ENCODE data around the gene KICS2.
"Not testable (repeated sequence)": the region's sequence is repeated elsewhere in the genome, so short reads cannot be mapped to it uniquely, and the experiment has no call there.

The KICS2 gene

DNA sequence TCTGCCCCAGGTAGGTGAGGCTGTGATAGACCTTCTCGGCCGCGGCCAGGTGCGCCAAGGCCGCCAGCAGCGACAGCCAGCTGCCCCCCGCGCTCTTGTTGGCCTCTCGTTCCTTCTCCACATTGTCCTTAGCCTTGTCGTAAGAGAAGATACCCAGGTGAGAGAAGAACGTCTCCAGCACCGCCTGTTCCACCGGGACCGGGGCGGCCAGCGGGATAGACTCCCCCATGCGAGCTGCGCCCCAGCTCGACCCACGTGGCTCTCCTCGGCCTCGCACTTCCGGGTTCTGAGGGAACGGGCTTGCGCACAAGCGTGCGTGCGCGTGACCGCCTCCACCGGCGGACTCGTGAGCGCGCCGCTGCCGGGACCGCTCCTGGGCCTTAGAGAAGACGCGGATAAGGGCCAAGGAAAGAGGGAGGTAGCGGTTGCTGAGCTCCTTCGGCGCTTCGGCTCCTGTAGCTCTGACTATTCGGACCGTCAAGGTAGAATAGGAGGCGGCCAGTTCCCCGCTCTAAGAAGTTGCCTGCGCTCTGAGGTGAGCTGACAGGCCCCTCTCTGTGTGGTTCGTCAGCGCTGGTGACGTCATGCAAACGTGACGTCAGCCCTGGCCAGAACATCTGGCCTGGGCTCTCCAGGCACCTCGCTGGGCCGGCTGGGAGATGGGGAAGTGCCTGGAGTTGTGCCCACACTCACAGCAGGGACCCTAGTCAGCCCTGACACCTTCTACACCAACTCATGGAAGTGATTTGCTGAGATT, at the start of gene KICS2:
TSS of gene KICS2 (minus strand) at position 288 of the 757 bp plus-strand sequence. CDS start at position 229, 59 bp downstream.
- DNase-seq (ENCODE audit: low spot score) = peak; percentile 91

DNA sequence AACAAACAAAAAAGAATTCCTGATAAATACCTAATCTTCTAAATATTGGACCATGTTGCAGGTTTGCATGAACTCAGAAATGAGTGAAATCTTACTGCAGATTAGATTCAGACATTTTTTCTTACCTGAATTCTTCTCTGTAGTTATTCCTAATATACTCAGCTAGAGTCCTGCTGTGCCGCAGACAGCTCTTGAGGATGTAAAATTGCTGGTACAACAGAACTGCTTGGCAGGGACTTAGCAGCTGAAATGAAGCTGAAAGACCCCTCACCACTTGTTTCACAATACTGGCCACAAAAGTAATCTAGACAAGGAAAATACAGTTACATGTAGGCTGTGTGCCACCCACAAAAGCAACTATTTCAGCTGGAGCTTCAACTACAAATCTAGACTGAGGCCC, 48.3 kb upstream of the KICS2 start:
- no peak for DNase-seq (ENCODE audit: low spot score)

DNA sequence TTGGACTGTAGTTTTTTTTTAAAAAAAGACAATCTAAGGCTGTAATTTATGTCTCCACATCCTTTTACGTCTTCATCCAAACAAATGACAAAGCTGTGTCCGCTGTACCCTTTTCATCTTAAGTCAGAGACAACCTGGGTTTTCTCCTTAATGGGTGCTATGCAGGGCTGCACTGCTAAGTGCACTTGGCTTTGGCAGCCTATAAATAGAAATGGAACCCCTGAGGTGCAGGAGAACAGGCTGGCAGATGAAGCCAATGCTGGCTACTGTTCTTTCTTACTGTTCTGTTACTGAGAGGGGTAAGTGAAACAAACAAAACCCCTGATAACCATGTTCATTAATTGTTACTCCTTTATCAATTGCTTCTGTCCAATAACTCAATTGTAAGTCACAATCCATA, 47.1 kb upstream of the KICS2 start:
- DNase-seq (ENCODE audit: low spot score) = no peak

DNA sequence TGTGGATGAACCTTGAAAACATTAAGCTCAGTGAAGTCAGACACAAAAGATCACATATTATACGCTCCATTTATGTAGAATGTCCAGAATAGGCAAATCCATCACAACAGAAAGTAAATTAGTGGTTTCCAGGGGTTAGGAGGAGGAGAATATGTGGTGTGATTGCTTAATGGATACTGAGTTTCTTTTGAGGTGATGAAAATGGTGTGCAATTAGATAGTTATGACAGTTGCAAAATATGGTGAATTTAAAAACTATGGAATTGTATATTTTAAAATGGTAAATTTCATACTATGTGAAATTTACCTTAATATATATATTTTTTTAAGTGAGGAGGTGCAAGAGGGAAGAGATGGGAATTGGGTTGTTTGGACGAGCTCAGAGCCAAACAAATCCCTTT, 46.3 kb upstream of the KICS2 start:
- DNase-seq (ENCODE audit: low spot score) = no peak

DNA sequence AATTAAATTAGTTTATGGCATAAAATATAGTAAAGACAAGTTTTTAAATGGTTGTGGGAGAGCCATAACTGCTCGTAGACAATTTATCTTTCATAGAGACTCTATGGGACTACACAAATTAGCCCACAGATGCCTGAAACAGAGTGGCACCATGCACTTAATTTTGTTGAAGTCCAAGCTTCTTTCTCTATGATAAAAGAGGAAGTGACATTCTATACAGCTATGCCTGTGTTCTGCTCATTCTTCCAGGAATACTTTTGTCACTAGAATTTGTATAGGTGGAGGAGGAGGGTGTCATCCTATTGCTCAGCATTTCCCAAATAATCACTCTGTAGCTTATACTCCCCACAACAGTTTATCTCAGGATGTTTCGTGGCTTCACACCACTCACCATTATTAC, 43.7 kb upstream of the KICS2 start:
- no peak for DNase-seq (ENCODE audit: low spot score)

DNA sequence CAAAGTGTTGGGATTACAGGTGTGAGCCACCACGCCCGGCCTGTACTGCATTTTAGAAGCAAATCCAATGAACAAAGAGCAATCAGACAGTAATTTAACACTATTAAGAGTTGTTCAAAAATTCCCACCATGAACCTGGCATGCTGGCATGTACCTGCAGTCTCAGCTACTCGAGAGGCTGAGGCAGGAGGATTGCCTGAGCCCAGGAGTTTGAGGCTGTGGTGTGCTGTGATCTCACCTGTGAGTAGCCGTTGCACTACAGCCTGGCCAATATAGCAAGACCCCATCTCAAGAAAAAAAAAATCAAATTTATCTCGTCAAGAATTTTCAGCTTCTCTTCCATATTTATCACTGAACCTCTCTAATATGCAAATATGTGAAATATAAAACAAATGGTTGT, 39.7 kb upstream of the KICS2 start:
- no peak for DNase-seq (ENCODE audit: low spot score)

DNA sequence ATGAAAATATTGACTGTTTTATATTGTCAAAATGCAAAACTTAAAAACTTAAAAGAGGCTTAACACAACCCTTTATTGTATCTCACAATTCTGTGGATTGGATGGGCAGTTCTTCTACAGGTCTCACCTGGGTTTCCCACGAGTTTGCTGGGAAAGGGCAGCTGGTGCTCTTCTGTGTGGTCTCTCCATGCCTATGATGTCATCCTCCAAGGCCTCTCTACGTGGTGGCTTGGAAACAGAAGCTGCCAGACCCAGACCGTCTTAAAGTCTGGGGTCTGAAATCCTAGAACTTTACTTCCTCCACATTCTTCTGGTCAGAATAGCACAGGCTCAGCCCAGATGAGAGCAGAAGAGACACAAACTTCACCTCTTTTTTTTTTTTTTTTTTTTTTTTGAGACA, 36.5 kb upstream of the KICS2 start:
- no peak for DNase-seq (ENCODE audit: low spot score)

DNA sequence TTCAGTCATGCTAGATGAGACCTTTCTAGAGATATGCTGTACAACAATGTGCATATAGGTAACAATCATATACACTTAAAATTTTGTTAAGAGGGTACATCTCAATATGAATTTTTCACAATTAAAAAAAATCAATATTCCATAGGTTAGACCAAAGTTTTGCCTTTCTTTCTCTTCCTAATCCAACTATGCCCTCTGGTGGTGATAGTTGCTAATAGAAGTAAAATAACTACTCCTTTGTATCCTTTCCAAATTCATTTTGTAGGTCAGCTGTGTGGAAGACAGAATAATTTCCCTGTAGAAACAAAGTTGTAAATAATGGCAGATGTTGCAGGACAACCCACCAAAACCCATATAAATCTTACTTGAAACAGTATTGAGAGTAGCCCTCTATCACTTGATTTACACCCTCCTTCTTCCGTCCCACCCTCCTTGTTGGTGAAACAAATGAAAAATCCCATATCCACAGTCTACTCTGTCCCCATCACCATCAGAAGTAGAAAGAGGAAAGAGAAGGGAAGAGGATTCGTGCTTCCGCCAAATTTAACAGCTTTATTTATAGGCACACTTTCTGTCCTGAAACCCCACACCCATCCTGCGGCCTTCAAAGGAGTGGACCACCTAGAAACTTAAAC, 34.2 kb upstream of the KICS2 start:
- peak; percentile 58 for DNase-seq (ENCODE audit: low spot score)

DNA sequence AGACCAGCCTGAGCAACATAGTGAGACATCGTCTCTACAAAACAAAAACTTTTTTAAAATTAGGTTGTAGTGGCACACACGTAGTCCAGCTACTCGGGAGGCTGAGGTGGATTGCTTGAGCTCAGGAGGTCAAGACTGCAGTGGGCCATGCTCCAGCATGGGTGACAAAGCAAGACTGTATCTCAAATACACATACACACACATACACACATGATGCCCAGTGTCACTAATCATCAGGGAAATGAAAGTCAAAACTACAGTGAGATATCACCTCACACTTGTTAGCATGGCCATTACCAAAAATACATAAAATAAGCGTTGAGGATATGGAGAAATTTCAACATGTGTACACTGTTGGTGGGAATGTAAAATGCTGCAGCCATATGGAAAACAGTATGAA, 33.2 kb upstream of the KICS2 start:
- DNase-seq (ENCODE audit: low spot score) = no peak

DNA sequence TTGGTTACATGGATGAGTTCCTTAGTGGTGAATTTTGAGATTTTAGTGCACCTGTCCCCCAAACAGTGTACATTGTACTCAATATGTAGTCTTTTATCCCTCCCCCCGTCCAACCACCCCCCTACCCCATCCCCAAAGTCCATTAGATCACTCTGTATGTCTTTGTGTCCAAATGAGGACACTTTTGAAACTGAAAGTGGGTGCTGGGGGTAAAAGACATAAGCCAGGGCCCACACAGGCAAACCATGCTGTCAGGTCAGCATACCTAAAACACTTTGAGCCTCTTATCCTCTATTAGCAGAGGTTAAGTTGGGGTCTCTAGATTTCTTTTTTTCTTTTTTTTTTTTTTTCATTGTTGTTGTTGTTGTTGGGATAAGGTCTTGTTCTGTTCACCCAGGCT, 31.3 kb upstream of the KICS2 start:
- DNase-seq (ENCODE audit: low spot score) = no peak

DNA sequence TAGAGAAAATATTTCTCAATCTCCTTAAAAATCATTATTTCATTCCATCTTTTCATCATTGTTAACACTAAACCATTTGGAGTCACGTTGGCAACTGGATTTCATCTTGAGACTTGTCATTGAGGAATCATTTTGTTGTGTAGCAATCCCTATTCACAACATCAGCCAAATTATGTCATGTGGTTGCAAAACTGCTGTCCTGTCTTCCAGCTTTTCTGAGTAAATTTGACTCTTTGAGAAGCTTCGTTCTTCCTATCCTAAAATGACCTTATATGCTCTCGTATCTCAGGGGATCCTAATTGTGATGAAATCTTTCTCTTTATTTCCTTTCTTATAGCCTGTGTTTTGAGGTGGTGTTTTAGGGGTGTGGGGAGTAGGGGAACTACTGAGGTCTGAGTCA, 30.6 kb upstream of the KICS2 start:
- no peak for DNase-seq (ENCODE audit: low spot score)

DNA sequence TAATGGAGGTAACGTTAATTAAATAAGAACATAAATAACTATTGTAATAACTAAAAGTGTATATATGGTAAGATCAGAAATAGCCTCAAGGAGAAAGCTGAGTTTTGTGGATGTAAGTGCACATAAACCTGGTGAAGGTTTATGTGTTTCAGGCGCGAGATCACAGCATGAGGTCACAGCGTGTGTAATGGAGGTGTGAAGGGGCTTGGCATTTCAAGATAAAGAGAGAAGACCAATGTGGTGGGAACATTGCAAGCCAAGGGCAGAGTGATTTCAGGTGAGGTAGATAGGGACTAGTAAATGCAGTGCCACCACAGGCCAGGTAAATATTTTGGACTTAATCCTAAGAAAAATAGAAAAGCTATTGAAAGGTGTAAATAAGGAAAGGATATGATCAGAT, 21.7 kb upstream of the KICS2 start:
- no peak for DNase-seq (ENCODE audit: low spot score)

DNA sequence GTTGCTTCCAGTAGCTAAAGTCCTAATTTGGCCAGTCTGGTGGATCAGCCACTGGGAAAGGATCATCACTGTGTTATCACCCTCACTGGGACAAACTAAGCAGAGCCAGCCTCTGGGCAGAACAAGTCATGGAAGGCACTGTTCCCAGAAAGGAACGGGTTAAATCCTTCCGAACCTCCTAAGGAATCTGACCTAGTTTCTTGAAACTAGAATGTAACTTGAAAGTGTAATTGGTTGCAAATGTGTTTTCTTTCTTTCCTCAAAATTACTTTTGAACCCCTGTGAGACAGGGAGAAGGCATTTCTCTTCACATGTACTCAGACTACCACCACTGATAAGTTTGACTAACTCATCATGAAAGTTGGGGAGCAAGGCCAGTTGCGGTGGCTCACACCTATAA, 18.7 kb upstream of the KICS2 start:
- no peak for DNase-seq (ENCODE audit: low spot score)

DNA sequence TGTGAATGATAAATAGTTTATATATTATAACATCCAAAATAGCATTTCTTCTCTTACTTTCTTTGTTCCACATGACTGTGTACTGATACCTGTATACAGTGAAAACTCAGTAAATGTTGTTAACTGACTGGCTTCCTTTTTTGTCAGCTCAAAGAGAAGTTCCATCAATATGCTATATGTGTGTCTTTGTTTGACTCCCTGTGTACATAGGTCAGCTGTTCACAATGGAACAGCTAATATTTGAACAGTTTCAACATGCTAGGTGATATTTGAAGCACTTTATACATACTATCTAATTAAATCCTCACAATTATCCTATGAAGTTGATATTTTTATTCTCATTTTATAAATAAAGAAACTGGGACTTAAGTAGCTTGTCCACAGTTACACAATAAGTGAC, 15.3 kb upstream of the KICS2 start:
- no peak for DNase-seq (ENCODE audit: low spot score)

DNA sequence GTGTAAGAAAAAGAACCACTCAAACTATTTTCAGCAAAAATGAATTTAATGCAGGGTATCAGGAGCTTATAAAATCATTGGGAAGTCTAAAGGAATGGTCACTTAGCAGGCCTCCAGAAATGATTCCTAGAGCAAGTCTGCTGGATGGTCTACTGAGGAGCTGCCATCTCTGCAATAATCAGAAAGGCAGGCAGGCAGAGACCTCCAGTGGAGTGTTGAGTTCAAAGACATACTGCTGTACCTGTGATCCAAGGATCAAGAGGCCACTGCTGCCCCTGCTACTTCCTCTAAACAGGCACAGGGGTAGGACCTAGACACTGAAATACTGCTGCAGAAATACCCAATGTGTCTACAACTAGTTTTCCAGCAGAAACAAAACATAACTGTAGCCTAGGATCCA, 14.5 kb upstream of the KICS2 start:
- DNase-seq (ENCODE audit: low spot score) = no peak

DNA sequence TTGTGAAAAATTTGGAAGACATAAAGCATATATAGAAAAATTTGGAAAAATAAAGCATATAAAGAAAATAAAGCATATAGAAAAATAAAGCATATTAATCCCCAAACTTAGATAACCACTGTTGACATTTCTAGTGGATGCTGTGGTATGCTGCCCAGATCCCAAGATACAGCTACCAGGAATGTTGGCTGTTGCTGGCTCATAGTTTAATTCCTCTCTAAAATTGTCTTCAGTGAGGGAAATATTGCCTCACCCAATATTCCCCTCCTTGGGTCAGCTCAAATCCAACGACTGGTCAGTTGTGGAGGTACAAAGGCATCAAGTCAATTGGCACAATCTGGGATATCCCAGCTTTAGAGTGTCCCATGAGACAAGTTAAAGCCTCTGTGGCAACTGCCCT, 10.1 kb upstream of the KICS2 start:
- DNase-seq (ENCODE audit: low spot score) = no peak

DNA sequence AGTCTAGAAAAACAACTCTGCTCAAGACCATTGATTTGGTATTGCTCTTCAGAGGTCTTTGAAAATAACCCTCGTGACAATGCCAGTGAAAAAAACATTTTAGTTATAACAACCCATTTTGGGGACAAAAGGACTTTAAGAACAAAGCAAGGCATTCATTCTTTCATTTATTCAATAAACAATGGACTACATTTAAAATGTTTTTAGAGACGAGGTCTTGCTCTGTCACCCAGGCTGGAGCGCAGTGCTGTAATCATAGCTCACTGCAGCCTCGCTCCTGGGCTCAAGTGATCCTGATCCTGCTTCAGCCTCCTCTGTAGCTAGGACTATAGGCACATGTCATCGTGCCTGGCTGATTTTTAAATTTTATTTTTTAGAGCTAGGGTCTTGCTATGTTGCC, 7.7 kb upstream of the KICS2 start:
- no peak for DNase-seq (ENCODE audit: low spot score)

DNA sequence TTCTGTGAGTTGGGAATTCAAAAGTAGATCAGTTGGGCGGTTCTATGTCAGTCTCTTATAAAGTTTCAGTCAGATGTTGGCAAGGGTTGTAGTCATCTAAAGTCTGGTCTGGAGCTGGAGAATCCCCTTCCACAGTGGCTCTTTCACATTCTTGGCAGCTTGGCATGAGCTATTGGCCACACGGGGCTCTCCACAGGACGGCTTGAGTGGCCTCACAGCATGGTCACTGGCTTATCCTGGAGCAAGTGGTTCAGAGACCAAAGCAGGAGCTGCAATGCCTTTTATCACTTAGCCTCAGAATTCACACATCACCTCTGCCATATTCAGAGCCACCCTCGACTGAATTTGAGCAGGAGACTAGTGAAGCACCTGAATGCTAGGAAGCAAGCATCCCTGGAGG, 7.1 kb upstream of the KICS2 start:
- no peak for DNase-seq (ENCODE audit: low spot score)

DNA sequence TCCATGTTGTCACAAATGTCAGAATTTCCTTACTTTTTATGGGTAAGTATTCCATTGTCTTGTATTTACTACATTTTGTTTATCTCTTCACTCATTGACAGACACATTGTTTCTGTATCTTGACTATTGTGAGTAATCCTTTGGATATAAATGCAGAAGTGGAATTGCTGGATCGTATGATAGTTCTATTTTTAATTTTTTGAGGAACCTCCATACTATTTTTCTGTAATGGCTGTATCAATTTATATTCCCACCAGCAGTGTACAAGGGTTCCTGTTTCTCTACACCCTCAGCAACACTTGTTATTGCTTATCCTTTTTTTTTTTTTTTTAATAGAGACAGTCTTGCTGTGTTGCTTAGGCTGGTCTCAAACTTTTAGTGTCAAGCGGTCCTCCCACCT, 3.5 kb upstream of the KICS2 start:
- no peak for DNase-seq (ENCODE audit: low spot score)

DNA sequence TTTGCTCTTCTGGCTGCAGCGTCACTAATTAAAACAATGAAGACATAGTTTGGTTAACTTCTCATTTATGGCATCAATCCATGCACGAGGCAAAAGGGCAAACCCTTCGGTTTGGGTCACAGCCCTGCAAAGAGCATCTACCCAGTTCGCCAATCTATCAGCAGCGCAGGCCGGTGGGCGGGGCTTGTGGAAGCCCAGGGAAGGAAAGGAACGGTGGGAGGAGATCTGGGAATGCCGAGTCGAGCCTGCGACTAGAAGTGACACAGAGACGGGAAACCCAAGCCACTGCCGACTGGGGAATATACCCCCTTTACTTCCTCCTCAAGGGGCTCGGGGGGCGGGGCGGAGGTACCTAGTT, 466 bp downstream of the KICS2 start:
- peak; percentile 43 for DNase-seq (ENCODE audit: low spot score)

DNA sequence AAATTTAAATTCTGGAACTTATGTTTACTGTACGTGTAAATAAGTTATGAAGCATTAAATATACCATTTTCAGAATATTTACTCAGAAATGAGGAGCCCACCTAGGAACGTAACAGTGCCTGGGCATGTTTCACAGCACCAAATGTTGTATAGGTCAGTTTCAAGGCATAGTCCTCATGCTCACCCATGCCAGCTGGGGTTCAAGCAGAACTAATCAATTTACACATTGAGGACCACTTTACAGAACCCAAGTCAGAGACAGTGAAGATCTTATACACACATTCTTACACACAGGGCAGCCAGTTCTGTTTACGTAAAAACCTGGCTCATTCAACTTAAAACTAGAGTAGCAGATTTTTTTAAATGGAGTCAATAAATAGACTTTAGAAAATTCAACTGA, 2.0 kb downstream of the KICS2 start:
- DNase-seq (ENCODE audit: low spot score) = no peak

DNA sequence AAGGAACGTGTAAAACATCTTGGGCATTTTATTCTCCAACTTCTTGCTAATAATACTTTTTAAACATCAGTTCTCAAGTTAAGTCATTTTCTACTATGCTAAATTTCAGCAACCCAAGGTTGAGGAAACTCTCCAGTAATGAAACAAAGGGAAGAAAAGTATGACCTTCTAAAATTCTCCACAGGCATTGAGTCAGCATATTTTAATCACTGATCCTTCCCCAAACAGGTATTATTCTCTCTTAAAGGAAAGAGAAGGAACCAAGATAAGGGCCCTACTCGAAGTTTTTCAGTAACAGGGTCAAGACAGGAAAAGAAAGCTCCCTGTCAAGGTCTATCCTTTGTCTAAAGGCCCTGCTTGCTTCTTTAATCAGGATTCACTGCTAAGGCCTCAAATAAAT, 3.0 kb downstream of the KICS2 start:
- no peak for DNase-seq (ENCODE audit: low spot score)

DNA sequence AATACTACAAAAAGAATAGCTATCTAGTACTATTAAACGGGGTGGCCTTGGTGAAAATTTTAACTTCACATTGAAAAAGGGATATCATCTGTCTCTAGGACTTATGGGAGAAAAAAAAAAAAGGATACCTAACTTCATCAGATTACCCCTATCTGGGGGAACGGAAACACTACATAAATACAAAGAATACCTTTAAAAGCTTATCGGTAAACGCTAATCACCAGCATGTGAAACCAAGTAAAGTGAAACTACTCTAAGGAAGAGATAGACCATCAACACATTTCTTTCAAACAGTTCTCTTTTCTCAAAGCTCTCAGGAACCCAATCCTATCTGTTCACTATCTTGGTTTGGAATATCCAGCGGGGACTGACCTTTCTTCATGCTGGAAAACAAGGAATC, 3.5 kb downstream of the KICS2 start:
- no peak for DNase-seq (ENCODE audit: low spot score)

DNA sequence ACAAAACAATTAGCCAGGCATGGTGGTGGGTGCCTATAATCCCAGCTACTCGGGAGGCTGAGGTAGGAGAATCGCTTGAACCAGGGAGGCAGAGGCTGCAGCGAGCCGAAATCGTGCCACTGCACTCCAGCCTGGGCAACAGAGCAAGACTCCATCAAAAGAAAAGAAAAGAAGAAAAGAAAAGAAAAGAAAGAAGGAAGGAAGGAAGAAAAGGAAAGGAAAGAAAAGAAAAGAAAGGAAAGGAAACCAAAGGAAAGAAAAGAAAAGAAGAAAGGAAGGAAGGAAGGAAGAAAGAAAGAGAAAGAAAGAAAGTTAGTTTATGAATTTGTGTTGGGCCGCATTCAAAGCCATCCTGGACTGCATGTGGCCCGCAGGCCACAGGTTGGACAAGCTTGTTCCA, 4.5 kb downstream of the KICS2 start:
- not testable (repeated sequence) for DNase-seq (ENCODE audit: low spot score)

Measured in activated CD4-positive, alpha-beta T cell treated with anti-CD3 and anti-CD28 coated beads, Interleukin-2, Interleukin-4, amounts not matched to agents 100 ng/mL and 50 ng/mL, durations not matched to agents 16 hours and 8 hours (primary cell).